AG09309 (cell line): ENCODE data around the gene MICOS13.

Source experiments
- DNase-seq: peaks from one replicate; pipeline ENCODE4 v3.0.0-alpha.2; 2010; ENCODE audit warnings: low read depth
- H3K4me3 ChIP-seq: 2 replicates; pipeline ENCODE4 v1.5.1; 2011; ENCODE audit warnings: mild to moderate bottlenecking, low read depth, low read length, moderate library complexity; ENCODE audit not compliant: control insufficient read depth
- TF ChIP-seq, protein P1 (sequence below): IDR thresholded peaks from 2 replicates; pipeline ENCODE4 v1.5.1; 2011; ENCODE audit warnings: mild to moderate bottlenecking, low read depth, low read length, inconsistent platforms; ENCODE audit not compliant: insufficient read depth, control insufficient read depth; ENCODE audit errors: missing control alignments

The MICOS13 gene

DNA sequence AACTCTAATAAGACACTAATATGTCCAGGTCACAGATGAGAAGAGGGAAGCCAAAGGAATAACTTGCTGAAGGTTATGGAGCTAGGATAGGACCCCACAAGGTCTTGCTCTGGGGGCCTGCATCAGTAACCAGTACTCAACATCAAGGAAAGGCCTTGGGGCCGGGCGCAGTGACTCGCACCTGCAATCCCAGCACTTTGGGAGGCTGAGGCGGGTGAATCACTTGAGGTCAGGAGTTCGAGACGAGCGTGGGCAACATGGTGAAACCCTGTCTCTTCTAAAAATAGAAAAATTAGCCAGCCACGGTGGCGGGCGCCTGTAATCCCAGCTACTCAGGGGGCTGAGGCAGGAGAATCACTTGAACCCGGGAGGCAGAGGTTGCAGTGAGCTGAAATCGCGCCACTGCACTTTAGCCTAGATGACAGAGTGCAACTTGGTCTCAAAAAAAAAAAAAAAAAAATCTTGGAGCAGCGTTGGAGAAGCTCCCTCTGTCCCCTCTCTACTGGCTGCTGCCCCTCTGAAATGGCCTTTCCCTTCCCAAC lies 37.8 kb upstream of the MICOS13 start:
- DNase-seq, result no peak
- TF ChIP-seq, protein P1, sequence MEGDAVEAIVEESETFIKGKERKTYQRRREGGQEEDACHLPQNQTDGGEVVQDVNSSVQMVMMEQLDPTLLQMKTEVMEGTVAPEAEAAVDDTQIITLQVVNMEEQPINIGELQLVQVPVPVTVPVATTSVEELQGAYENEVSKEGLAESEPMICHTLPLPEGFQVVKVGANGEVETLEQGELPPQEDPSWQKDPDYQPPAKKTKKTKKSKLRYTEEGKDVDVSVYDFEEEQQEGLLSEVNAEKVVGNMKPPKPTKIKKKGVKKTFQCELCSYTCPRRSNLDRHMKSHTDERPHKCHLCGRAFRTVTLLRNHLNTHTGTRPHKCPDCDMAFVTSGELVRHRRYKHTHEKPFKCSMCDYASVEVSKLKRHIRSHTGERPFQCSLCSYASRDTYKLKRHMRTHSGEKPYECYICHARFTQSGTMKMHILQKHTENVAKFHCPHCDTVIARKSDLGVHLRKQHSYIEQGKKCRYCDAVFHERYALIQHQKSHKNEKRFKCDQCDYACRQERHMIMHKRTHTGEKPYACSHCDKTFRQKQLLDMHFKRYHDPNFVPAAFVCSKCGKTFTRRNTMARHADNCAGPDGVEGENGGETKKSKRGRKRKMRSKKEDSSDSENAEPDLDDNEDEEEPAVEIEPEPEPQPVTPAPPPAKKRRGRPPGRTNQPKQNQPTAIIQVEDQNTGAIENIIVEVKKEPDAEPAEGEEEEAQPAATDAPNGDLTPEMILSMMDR, result no peak
- H3K4me3 ChIP-seq, result peak overlapping the region; percentile 63

DNA sequence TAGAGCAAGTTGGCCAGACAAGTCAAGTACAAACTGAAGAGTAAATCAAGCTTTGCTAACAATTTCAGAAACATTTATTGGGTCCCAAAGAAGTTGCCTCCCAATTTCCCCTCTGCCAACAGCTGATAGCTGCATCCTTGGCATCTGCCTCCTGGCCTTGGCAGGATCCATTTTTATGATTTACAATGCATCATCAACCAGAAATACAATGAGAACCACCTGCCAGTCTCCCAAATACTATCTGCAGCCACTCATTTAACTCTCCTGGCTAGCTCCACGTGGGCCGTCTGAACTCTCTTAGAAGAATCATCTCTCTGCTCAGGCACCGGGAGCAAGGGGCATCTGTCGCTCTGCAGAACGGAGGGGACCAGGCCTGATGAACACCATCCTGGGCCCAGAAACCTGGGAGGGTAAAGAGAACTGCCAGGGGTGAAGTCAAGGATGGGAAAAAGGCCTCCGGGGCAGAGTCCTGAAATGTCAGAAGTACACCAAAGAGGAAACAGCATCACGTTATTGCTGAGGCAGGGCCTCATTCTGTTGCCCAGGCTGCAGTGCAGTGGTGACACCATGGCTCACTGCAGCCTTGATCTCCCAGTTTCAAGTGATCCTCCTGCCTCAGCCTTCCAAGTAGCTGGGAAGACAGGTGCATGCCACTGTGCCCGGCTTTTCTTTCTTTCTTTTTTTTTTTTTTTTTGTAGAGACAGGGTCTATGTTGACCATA lies 37.1 kb upstream of the MICOS13 start:
- TF ChIP-seq, protein P1, result no peak
- DNase-seq, result no peak

DNA sequence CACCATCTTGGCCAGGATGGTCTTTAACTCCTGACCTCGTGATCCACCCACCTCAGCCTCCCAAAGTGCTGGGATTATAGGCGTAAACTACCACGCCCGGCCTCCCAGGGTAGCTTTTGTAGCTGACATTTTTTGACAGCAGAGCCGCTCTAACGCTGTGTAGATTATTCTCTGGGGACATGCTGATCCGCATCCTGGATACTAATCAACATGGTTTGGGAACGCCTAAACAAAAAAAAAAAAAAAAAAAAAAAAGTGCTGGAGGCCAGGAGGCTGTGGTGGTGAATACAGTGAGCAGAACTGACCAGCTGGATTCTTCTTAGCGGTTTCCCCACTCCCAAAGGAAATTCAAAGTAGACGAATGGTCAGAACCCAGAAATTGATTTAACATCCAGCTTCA lies 34.5 kb upstream of the MICOS13 start:
- TF ChIP-seq, protein P1, result no peak
- no peak overlapping the region for H3K4me3 ChIP-seq
- DNase-seq, result no peak

More for the DNA sequence above, 37.1 kb upstream of the MICOS13 start:
- peak overlapping the region; percentile 63 for H3K4me3 ChIP-seq

DNA sequence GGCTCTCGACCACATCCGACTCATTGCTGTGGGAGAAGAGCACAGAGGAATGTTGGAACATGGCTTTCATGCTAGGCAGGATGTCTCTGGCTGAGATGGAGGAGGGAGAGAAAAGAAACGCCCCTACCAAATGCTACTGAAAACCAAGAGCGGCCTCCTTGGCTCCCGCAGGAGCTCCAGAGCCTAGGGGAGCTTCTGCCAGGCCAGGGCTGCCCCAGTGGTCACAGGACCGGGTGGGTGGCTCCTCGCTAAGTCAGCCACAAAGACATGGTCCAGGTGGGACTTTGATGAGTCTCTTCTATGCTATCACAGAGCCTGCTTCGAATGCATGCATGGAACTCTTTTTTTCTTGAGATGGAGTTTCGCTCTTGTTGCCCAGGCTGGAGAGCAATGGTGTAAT lies 32.9 kb upstream of the MICOS13 start:
- no peak overlapping the region for H3K4me3 ChIP-seq
- TF ChIP-seq, protein P1, result no peak
- DNase-seq, result no peak

DNA sequence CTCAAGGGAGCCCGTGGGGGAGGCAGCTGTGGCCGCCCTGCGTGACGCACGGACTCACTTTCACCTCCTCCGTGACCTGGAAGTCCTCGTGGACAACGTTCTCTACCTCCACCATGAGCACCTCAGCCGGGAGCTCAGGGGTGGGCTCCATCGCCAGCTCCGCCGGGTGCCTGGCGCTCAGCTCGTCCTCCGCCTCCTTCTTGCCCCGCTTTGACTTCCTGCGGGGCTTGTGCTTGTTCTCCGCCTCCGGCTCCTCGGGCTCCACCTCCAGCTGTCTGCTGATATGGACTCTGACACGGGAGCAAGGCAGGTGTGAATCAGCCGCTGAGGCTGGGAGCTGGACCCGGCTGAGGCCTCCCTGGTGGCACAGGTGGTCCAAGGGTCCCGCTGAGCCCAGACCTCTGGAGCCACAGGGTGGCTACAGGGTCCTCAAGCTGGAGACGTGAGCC lies 31.4 kb upstream of the MICOS13 start:
- TF ChIP-seq, protein P1, result no peak
- H3K4me3 ChIP-seq, result no peak overlapping the region
- DNase-seq, result no peak

DNA sequence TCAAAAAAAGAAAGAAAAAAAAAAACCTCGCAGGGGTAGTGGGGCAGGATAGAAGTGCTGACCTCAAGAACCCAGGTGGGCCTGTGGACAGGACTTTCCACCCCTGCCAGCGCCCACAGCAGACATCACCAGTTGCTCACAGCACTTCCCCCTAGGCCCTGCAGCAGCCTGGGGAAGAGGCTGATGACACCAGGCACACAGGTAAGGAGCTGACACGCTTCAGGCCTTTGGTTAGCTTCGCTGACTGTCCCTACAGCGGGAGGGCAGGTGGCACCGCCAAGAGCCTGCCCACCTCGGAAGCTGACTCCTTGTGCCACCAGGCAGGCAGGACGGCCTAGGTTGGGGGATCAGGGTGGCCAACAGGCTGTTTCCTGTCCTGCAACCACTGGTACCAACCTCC lies 30.7 kb upstream of the MICOS13 start:
- no peak for DNase-seq
- TF ChIP-seq, protein P1, result no peak
- H3K4me3 ChIP-seq, result no peak overlapping the region
